Spleen (tissue), 7 donors: ENCODE data around the gene TSHZ2.

ENCODE experiments used
- POLR2A ChIP-seq, 3 donors: fragments of 450-650 bp; IDR thresholded peaks; one replicate each; pipeline ENCODE4 v1.5.1; 2017; ENCODE audit warnings: antibody characterized with exemption in 3 of 3, mild to moderate bottlenecking in 1 of 3
- POLR2AphosphoS5 ChIP-seq, 3 donors: sonication (generic); formaldehyde crosslinking; IDR thresholded peaks; one replicate each; pipeline ENCODE4 v1.5.1; 2017; ENCODE audit warnings: antibody characterized with exemption in 3 of 3
- TF ChIP-seq, protein P1 (sequence below), 11 experiments: fragments of 200-600 bp in 7 of 11; fragments of 450-650 bp in 4 of 11; sonication (generic) in 4 of 11; IDR thresholded peaks in 8 of 11; conservative IDR thresholded peaks in 3 of 11; 1 replicate in 7 of 11; 2 replicates in 4 of 11; pipeline versions ENCODE4 v1.4.0 to v1.8.0; 2016 to 2021; ENCODE audit warnings: antibody characterized with exemption in 11 of 11, inconsistent platforms in 4 of 11, mild to moderate bottlenecking in 1 of 11
- donor health status: DM: no; HTN: no; CAD: no; lungs with moderate emphysema.
- donor health status: DM: no; HTN: no; CAD: no.
- donor health status: DM: no; HTN: no; CAD: no.

DNA sequence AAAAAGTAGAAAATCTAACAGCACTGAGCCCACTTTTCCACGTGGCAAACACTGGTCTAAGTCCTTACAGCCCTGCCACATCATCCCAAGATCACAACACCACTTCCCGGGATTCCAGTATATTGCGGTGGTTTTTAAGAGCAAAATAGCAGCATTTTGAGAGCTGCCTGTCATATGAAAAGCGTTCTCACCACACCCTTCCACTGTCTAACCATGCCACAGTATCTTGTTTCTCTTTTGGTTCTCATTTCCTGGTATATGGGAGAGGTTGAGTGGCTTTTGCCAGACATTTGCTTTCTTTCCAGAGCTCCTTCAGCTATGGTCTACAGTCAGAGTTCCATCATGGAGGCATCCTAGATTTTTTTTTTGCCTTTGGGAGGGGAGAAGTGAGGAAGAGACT, 243.0 kb downstream of the TSHZ2 start:
- no peak for TF ChIP-seq POLR2A (IDR thresholded peaks at IDR 0.05)
- TF ChIP-seq, protein P1, sequence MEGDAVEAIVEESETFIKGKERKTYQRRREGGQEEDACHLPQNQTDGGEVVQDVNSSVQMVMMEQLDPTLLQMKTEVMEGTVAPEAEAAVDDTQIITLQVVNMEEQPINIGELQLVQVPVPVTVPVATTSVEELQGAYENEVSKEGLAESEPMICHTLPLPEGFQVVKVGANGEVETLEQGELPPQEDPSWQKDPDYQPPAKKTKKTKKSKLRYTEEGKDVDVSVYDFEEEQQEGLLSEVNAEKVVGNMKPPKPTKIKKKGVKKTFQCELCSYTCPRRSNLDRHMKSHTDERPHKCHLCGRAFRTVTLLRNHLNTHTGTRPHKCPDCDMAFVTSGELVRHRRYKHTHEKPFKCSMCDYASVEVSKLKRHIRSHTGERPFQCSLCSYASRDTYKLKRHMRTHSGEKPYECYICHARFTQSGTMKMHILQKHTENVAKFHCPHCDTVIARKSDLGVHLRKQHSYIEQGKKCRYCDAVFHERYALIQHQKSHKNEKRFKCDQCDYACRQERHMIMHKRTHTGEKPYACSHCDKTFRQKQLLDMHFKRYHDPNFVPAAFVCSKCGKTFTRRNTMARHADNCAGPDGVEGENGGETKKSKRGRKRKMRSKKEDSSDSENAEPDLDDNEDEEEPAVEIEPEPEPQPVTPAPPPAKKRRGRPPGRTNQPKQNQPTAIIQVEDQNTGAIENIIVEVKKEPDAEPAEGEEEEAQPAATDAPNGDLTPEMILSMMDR (IDR thresholded peaks at IDR 0.05 in 8 of 11, conservative IDR thresholded peaks at IDR 0.05 in 3 of 11): no peak
- no peak for TF ChIP-seq POLR2AphosphoS5 (IDR thresholded peaks at IDR 0.05)
